ENCODE results near the gene RANBP3. TPM values are rescaled to one million over a fixed set of nuclear protein-coding genes. Genes with fewer than 3 reads are reported as not detected.

RANBP3 gene
- total RNA-seq, 6 donors from 2014 or later = 64.4 to 116 (median 68.5) TPM

DNA sequence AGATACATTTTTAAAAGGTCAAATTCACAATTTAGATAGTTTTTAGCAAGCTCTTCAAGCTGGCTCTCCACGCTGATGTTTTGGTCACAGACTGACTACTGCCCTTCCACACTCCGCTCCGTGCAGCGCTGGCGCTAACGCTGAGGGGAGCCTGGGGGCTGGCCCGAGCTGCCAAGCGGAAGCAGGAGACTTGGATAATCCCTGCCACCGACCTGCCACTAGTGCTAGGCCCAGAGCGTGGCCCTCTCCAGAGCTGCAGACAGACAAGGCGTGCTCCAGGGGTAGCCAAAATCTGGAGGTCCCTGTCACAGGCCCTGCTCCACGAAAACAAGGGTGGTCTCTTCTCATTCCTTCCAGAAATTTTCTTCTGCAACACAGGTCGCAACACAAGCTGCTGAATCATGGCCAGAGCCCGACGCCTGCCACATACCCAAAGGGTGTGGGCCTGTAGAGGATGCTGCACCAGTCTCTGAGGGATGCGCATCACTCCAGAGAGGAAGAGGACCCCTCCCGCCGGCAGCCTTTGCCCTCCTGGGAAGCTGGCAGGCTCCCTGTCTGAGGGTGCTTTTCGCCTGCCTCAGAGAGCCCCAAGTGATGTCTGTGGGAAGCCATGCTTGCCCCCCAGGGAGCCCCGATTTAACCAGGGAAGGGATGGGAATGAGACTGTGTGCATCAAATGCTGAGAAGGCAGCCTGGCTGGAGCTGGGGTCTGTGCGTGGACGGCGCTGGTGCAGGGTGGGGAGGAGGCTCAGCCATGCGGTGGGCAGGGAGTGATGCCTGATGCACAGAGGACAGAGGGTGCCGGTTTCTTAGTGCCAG lies 42.3 kb downstream of the RANBP3 start:
- ATAC-seq (ENCODE audit: low FRiP score in 2 of 2) = peak in 1 of 2 donors; percentile 36
- Histone ChIP-seq H3K27me3 (no peaks in the 10 kb centered on the region), H3K4me1 (peaks cover 0 to 14% (median 8%) of the 10 kb centered on the region in 4 donors), H3K27ac (peak overlapping the region in 1 of 4 donors; percentile 26), H3K9me3 (no peaks in the 10 kb centered on the region), H3K36me3 (peaks cover 11 to 76% (median 62%) of the 10 kb centered on the region in 4 donors), H3K4me3 (no peak overlapping the region)
- TF ChIP-seq, protein P1, sequence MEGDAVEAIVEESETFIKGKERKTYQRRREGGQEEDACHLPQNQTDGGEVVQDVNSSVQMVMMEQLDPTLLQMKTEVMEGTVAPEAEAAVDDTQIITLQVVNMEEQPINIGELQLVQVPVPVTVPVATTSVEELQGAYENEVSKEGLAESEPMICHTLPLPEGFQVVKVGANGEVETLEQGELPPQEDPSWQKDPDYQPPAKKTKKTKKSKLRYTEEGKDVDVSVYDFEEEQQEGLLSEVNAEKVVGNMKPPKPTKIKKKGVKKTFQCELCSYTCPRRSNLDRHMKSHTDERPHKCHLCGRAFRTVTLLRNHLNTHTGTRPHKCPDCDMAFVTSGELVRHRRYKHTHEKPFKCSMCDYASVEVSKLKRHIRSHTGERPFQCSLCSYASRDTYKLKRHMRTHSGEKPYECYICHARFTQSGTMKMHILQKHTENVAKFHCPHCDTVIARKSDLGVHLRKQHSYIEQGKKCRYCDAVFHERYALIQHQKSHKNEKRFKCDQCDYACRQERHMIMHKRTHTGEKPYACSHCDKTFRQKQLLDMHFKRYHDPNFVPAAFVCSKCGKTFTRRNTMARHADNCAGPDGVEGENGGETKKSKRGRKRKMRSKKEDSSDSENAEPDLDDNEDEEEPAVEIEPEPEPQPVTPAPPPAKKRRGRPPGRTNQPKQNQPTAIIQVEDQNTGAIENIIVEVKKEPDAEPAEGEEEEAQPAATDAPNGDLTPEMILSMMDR (IDR thresholded peaks at IDR 0.05) = no peak
- TF ChIP-seq POLR2AphosphoS5 (IDR thresholded peaks at IDR 0.05) (no peak), EP300 (IDR thresholded peaks at IDR 0.05) (no peak), POLR2A (IDR thresholded peaks at IDR 0.05) (no peak)
- DNase-seq = no peak
- whole genome bisulfite sequencing, 2 donors = 83 to 86% methylated on average over 21 to 25 of the region's 25 CpGs

DNA sequence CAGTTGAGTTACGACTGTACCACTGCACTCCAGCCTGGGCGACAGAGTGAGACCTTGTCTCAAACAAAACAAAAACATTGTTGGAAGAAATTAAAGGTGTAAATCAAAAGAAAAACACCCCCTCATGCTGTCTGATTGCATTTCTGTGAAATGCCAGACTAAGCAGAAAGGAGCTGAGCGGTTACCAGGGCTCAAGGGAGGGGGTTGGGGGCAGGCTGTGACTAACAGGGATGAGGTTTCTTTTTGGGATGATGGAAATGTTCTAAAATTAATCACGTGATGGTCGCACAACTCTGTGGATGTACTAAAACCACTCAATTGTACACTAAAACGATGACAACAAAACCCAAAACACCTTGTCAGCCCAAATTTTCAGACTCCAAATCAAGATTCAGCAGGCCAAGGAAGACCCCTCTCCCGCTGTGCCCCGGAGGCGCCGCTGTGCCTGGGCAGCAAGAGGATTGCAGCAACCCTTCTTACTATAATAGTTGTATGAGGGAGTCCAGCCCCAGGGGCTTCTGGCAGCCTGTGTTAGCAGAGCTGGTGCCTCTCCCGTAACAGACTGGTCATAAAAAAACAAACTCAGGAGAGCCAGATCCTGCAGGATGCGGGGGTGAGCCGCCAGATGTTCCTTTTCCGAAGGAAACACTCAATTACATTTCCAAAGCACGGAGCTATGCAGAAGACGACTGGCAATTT lies 43.0 kb downstream of the RANBP3 start:
- H3K9me3 ChIP-seq = no peaks in the 10 kb centered on the region
- 76 to 86% methylated on average over 15 to 16 of the region's 16 CpGs for WGBS, 2 donors
- DNase-seq (no peak), ATAC-seq (ENCODE audit: low FRiP score in 2 of 2) (peak in 1 of 2 donors; percentile 55)
- peak overlapping the region in 2 of 4 donors; percentile 30 to 41 for H3K27ac ChIP-seq
- peaks cover 11 to 76% (median 61%) of the 10 kb centered on the region in 4 donors for H3K36me3 ChIP-seq
- no peak overlapping the region for H3K4me3 ChIP-seq
- H3K4me1 ChIP-seq = peaks cover 0 to 14% (median 8%) of the 10 kb centered on the region in 4 donors
- H3K27me3 ChIP-seq = no peaks in the 10 kb centered on the region
- peak in 1 of 2 donors; percentile 12 for TF ChIP-seq POLR2AphosphoS5 (IDR thresholded peaks at IDR 0.05)
- TF ChIP-seq, protein P1 (IDR thresholded peaks at IDR 0.05) = no peak

DNA sequence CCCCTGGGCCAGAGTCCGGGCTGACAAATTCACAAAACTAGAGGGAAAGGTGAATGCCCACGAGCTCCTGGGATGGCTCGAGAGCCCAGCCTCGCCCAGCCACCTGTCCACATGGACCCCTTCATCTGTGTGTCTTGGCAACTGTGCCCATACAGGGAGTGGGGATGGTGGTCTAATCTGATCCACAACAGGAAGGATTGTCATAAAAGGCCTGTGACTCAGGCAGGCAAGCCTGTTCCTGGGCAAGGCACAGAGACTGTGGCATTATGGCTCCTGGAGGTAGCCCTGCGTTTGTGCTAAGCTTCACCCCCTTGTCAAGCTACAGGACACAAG lies 43.9 kb downstream of the RANBP3 start:
- H3K36me3 ChIP-seq = peaks cover 11 to 77% (median 61%) of the 10 kb centered on the region in 4 donors
- WGBS, 2 donors = 91 to 92% methylated on average over 5 of the region's 5 CpGs
- ATAC-seq (ENCODE audit: low FRiP score in 2 of 2) (no peak), DNase-seq (no peak)
- H3K27ac ChIP-seq = peak overlapping the region in 1 of 4 donors; percentile 17
- H3K4me3 ChIP-seq = no peak overlapping the region
- peaks cover 0 to 14% (median 8%) of the 10 kb centered on the region in 4 donors for H3K4me1 ChIP-seq
- H3K9me3 ChIP-seq = no peaks in the 10 kb centered on the region
- no peaks in the 10 kb centered on the region for H3K27me3 ChIP-seq
- TF ChIP-seq POLR2A (IDR thresholded peaks at IDR 0.05) (no peak), POLR2AphosphoS5 (IDR thresholded peaks at IDR 0.05) (no peak), EP300 (IDR thresholded peaks at IDR 0.05) (no peak)
- TF ChIP-seq, protein P1 (IDR thresholded peaks at IDR 0.05) = no peak

DNA sequence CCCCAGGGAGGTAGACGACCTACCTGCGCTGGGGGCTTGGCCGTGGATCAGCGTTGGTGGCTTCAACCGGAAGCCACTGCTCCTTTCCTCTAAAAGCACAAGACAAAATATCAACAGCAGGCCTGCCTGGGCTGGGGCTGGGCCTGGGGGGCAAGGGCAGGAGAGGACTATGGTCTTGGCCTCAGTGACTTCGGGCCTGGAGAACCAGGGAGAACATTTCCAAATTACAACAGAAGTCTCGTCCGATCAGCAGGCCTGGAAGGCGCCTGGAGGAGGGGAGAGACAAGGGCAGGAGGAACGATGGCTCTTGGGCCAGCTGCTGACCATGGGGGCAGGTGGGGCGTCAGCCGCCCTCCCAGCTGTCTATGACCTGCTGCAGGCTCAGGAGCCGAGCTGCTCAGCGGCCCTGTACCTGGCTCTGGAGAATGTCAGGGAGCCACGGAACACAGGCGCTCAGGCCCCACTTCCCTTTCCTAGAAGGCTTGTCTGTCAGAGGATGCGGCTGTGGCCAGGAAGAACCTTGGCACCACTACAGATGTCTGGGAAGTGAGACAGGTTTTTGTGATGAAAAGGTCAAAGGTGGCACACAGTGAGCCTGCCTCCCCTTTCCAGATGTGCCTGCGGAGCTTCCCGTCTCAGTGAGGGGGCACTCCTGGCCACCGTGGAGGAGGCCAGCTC lies 44.4 kb downstream of the RANBP3 start:
- TF ChIP-seq, protein P1 (IDR thresholded peaks at IDR 0.05) = no peak
- TF ChIP-seq POLR2A (IDR thresholded peaks at IDR 0.05) (no peak), EP300 (IDR thresholded peaks at IDR 0.05) (no peak), POLR2AphosphoS5 (IDR thresholded peaks at IDR 0.05) (no peak)
- Histone ChIP-seq H3K9me3 (no peaks in the 10 kb centered on the region), H3K27me3 (no peaks in the 10 kb centered on the region), H3K4me1 (peaks cover 0 to 14% (median 8%) of the 10 kb centered on the region in 4 donors), H3K27ac (peak overlapping the region in 1 of 4 donors; percentile 17), H3K4me3 (no peak overlapping the region), H3K36me3 (peaks cover 11 to 77% (median 63%) of the 10 kb centered on the region in 4 donors)
- WGBS, 2 donors = 90 to 97% methylated on average over 14 to 16 of the region's 20 CpGs
- ATAC-seq (ENCODE audit: low FRiP score in 2 of 2) = no peak
- DNase-seq = no peak

All from upper lobe of left lung (tissue), 6 donors.